Mesodermal cell (in vitro differentiated cells): ENCODE results near the gene RRP8.

Experiments
- H3K27ac ChIP-seq: 2 replicates; pipeline ENCODE4 v1.7.0; 2013; ENCODE audit warnings: mild to moderate bottlenecking, low read depth, low read length, moderate library complexity; ENCODE audit not compliant: severe bottlenecking
- H3K36me3 ChIP-seq: 2 replicates; pipeline ENCODE4 v1.7.1; 2013; ENCODE audit warnings: mild to moderate bottlenecking, low read length, moderate library complexity; ENCODE audit not compliant: control insufficient read depth, insufficient read depth
- H3K4me1 ChIP-seq: one replicate; pipeline ENCODE4 v1.7.1; 2013; ENCODE audit warnings: mild to moderate bottlenecking, low read length; ENCODE audit not compliant: insufficient read depth, control insufficient read depth, poor library complexity, severe bottlenecking
- H3K4me3 ChIP-seq: 2 replicates; pipeline ENCODE4 v1.7.0; 2013; ENCODE audit warnings: low read length, control low read depth, mild to moderate bottlenecking; ENCODE audit not compliant: insufficient read depth, poor library complexity, severe bottlenecking; ENCODE audit errors: extremely low read depth
- H3K9me3 ChIP-seq: 2 replicates; pipeline ENCODE4 v1.7.1; 2013; ENCODE audit warnings: mild to moderate bottlenecking, low read length, moderate library complexity; ENCODE audit not compliant: control insufficient read depth
- WGBS, 2 experiments: methylation state at CpG; one replicate each; pipeline ENCODE4 v1.1.5; 2013; ENCODE audit warnings: missing lambda C conversion rate in 2 of 2; ENCODE audit not compliant: insufficient coverage in 2 of 2; 5-methylcytosine and 5-hydroxymethylcytosine counted together

Gene RRP8

GRCh38 chr11:6574816-6575715, 28.4 kb downstream of the RRP8 start:
- Histone ChIP-seq H3K4me1 (no peaks in the 10 kb centered on the region), H3K4me3 (no peak overlapping the region), H3K36me3 (peaks cover 7% of the 10 kb centered on the region), H3K27ac (no peak overlapping the region), H3K9me3 (no peaks in the 10 kb centered on the region)
- WGBS, 2 experiments = 89 to 92% methylated on average over 5 to 6 of the region's 6 CpGs

- Histone ChIP-seq H3K27ac (no peak overlapping the region), H3K36me3 (peaks cover 4% of the 10 kb centered on the region), H3K9me3 (no peaks in the 10 kb centered on the region), H3K4me1 (no peaks in the 10 kb centered on the region), H3K4me3 (no peak overlapping the region)
- WGBS, 2 experiments = 100% methylated on average over 1 of the region's 2 CpGs; no CpG with 5 or more reads in 1 of the 2 experiments
Observed at GRCh38 chr11:6572215-6572614, 31.2 kb downstream of the RRP8 start.

DNA sequence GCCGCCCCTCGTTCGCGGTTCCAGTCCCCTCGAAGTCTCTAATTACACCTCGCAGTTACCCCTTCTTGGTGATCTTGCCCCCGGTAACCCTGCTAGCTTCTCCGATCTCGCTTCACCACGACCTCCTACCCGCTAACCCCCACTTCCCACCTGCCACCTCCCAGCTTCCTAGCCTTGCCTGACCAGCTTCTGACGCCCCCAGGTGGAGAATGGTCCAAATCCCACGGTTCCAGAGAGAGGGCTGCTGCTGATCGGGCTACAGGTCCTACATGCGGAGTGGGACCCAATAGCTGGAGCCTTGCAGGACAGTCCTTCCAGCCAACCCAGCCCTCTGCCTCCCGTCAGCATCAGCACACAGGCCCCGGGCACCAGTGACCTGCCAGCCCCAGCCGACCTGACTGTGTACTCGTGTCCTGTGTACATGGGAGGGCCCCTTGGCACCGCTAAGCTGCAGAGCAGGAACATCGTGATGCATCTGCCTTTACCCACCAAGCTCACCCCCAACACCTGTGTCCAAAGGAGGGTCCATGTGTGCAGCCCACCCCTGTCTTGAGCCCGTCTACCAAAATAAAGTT, 31.9 kb downstream of the RRP8 start:
- 93 to 94% methylated on average over 14 to 17 of the region's 22 CpGs for WGBS, 2 experiments
- H3K4me3 ChIP-seq = no peak overlapping the region

DNA sequence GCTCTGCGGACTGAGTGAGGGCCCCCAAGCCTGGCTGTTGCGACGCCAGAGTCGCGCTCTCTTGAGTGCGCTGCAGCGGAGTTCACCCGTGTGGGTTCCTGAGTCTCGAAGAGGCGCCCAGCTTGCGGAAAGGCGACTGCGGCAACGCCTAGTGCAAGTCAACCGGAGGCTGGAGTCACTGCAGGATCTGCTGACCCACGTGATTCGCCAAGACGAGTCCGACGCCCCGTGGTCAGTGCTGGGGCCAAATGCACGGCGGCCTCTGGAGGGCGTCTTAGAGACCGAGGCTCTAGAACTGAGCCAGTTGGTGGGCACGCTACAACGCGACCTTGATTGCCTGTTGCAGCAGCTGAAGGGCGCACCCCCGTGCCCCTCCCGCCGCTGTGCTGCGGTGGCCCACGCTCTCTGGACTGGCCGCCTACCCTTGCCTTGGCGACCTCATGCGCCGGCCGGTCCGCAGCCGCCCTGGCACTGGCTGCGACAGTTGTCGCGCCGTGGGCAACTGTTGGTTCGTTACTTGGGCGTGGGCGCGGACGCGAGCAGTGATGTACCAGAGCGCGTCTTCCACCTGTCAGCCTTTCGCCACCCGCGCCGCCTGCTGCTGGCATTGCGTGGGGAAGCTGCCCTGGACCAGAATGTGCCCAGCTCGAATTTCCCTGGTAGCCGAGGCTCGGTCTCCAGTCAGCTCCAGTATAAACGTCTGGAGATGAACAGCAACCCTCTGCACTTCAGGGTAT, 32.6 kb downstream of the RRP8 start:
- Histone ChIP-seq H3K36me3 (peaks cover 4% of the 10 kb centered on the region), H3K4me3 (no peak overlapping the region)

More for the DNA sequence above, 31.9 kb downstream of the RRP8 start:
- Histone ChIP-seq H3K27ac (no peak overlapping the region), H3K36me3 (peaks cover 4% of the 10 kb centered on the region), H3K9me3 (no peaks in the 10 kb centered on the region), H3K4me1 (no peaks in the 10 kb centered on the region)

DNA sequence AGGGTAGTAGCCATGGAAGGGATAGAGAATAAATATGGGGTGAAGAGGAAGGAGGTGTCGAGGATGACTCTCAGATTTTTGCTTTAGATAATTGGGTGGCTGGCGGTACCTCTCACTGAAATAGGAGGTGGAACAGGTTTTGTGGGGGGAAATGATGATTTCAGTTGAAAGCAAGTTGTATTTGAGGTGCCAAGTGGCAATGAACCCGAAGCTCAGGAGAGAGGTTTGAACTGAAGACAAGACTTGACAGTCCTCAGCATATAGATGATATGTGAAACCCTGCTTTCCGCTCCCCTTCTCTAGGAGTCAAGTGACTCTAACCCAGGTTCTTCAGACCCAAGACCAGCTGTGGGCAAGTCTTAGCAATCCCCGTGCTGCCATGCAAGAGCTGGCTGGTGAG, 33.7 kb downstream of the RRP8 start:
- H3K4me3 ChIP-seq = no peak overlapping the region
- WGBS, 2 experiments = 78 to 89% methylated on average over 4 of the region's 5 CpGs
- no peaks in the 10 kb centered on the region for H3K4me1 ChIP-seq
- no peak overlapping the region for H3K27ac ChIP-seq
- no peaks in the 10 kb centered on the region for H3K9me3 ChIP-seq
- peaks cover 4% of the 10 kb centered on the region for H3K36me3 ChIP-seq

More for the DNA sequence above, 32.6 kb downstream of the RRP8 start:
- H3K4me1 ChIP-seq = no peaks in the 10 kb centered on the region
- H3K9me3 ChIP-seq = no peaks in the 10 kb centered on the region
- H3K27ac ChIP-seq = no peak overlapping the region
- 96 to 97% methylated on average over 58 to 62 of the region's 62 CpGs for WGBS, 2 experiments

DNA sequence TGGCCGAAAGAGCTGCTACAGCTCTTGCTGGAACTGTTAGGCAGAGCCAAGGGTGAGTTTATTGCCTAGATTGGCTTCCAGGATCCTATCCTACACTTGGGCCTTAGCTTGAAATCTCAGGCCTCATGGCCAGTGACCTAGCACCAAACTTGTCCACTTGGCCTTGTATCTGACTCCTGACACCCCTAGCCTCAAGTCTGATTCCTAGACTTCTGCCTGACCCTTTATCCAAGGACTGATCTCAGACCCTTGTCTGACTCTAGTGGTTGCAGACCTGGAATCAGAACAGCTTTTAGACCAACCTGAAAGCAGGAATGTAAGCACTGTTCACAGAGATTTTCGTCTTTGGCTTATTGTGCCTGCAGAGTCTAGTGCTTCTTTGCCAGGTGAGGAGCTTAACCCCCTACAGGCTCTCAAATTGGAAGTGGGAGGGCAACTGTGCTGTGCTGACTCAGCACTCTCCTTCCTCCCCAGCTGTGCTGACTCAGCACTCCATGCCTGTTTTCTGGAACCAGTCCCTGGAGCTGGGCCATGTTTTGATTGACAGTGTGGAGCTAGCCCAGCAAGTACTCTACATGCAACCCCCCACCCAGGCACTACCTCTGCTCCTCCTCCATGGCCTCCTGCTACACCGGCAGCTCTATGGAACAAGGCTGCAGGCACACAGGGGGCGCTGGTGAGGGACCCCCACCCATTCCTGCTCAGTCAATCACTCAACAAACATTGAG, 35.1 kb downstream of the RRP8 start:
- 88 to 100% methylated on average over 1 to 3 of the region's 4 CpGs for WGBS, 2 experiments
- peaks cover 4% of the 10 kb centered on the region for H3K36me3 ChIP-seq
- H3K4me3 ChIP-seq = no peak overlapping the region
- no peak overlapping the region for H3K27ac ChIP-seq
- H3K4me1 ChIP-seq = no peaks in the 10 kb centered on the region
- H3K9me3 ChIP-seq = no peaks in the 10 kb centered on the region

DNA sequence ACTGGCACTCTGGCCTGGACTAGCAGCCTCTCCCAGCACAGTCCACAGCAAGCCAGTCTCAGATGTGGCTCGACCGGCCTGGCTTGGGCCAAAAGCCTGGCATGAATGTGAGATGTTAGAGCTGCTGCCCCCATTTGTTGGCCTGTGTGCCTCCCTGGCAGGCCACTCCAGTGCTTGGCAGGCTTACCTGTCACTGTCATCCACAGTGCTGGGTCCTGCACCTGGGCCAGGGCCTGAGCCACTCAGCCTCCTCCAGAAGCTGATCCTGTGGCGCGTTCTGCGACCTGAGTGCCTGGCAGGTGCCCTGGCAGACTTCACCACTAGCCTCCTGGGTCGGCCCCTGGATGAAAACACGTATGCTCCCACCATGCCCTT, 36.1 kb downstream of the RRP8 start:
- Histone ChIP-seq H3K4me1 (peaks cover 5% of the 10 kb centered on the region), H3K27ac (no peak overlapping the region), H3K36me3 (peaks cover 4% of the 10 kb centered on the region), H3K9me3 (no peaks in the 10 kb centered on the region), H3K4me3 (no peak overlapping the region)
- 91 to 94% methylated on average over 5 to 6 of the region's 7 CpGs for whole genome bisulfite sequencing, 2 experiments

DNA sequence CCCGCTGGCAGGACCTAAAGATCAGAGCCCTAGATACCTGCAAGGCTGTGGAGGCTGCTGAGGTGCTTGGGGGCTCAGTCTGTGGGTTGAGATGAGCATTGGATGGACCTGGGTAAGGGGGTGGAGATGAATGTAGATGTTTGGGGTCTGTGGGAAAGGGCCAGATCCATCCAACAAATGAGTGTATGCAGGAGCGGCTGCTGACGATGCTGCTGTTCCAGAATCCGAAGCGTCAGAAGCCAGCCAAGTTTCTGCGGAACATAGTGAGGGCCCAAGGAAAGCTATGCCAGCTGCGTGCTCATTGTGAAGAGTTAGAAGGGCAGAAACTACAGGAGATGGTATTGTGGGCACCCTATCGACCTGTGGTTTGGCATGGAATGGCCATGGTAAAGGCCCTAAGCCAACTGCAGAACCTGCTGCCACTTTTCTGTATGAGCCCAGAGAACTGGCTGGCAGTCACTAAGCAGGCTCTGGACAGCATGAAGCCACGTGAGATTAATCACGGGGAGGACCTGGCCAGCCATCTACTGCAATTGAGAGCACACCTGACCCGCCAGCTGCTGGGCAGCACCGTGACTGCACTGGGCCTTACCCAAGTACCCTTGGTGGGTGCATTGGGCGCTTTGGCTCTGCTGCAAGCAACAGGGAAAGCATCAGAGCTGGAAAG, 36.6 kb downstream of the RRP8 start:
- H3K36me3 ChIP-seq = peaks cover 4% of the 10 kb centered on the region
- WGBS, 2 experiments = 86 to 87% methylated on average over 13 of the region's 13 CpGs
- H3K9me3 ChIP-seq = no peaks in the 10 kb centered on the region

GRCh38 chr11:6565988-6566703, 37.3 kb downstream of the RRP8 start:
- no peaks in the 10 kb centered on the region for H3K9me3 ChIP-seq
- peaks cover 2% of the 10 kb centered on the region for H3K36me3 ChIP-seq
- H3K4me1 ChIP-seq = peaks cover 5% of the 10 kb centered on the region
- WGBS, 2 experiments = 90 to 92% methylated on average over 4 to 5 of the region's 5 CpGs
- no peak overlapping the region for H3K27ac ChIP-seq
- H3K4me3 ChIP-seq = no peak overlapping the region

More for the DNA sequence above, 36.6 kb downstream of the RRP8 start:
- H3K27ac ChIP-seq = no peak overlapping the region
- H3K4me1 ChIP-seq = peaks cover 5% of the 10 kb centered on the region
- H3K4me3 ChIP-seq = no peak overlapping the region
